NCI-H2107 treated with DMSO at 0.1 percent for 48 hours (cell line): ENCODE data around the gene SYNE2.
A peak's percentile ranks its signal among the peaks of the same experiment; 100 is the strongest.

Experiments
- DNase-seq: peaks from one replicate; lab custom pipeline; 2025; ENCODE audit not compliant: unreplicated experiment; lab: John Stamatoyannopoulos, UW

The SYNE2 gene

GRCh38 chr14:64064447-64064846 is 211.6 kb downstream of the SYNE2 start:
- no peak for DNase-seq

DNA sequence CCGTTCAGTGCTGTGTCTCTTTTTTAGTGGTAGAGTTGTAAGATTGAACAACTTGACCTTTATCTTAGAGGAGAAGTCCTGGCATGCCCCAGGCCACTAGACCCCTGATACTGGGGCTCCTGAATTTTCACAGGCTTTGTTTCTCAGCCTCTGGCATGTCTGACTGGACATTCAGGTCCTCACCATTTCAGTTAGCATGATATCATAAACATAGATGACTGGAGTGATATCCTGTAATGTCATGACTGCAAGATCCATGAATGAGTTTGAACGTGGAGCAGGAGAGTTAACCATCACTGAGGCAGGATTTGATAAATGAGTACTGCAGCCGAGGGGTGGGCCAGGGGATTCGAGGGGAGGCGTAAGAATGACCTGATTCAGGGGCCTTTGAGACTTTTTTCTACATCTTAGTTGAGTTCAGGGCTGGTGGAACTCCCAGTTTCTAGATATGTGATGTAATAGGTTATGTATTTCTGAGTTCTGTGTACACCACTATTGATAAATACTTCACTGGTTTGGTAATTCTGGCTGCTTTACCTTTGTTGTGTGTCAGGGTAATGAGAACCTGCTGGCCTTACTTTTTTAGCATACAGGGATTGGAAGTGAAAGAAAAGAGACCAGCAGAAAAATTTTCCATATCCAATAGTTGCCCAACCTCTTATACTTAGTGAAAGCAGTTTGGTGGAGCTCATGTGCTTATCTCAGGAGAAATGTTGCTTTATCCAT is 217.0 kb downstream of the SYNE2 start:
- no peak for DNase-seq

DNA sequence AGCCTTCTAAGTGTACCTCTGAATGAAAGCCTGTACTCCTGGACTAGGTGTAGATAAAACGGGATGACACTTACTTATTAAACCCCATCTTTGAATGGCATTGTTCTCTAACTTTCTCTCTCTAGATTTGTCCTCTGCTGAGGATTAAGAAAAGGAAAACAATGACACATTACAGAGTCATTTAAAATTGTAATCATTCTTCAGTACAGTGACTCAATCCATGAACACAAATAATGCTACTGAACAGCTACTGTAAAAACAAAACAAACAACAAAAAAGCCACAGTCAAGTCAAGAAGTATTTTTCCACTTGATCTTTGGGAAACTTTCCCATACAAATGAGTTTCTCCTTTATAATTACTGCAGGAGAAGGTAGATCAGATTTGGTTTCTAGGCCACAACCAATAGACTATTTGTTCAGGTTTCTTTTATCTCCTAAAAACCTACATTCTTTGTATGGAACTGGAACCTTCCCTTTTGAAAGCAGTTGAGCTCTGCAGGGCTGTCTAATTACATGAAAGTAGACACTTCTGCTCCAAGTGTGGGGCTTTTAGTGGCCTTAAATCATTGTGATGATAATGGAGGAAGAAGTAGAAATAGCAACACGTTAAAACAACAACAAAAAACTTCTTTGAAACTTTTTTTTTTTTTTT is 222.3 kb downstream of the SYNE2 start:
- DNase-seq = peak; percentile 19

DNA sequence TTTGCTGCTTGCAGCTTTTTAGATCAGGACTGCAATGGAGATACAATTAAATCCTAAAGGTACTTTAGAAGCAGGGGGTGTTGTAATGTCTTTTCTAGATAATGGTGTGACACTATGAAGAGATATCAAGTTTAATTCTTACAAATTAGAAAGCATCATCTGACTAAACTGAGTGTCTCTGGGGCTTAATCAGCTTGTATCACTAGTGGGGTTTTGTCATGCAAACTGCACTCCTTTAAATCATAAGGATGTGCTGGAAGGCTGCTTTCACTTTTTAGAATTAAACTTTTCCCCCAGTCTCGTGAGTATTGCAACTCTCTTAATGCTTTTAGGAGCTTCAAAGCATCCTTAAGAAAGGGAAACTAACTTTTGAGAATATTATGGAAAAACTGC is 222.8 kb downstream of the SYNE2 start:
- DNase-seq = no peak

- no peak for DNase-seq
Observed at GRCh38 chr14:64080452-64080851, 227.6 kb downstream of the SYNE2 start.

DNA sequence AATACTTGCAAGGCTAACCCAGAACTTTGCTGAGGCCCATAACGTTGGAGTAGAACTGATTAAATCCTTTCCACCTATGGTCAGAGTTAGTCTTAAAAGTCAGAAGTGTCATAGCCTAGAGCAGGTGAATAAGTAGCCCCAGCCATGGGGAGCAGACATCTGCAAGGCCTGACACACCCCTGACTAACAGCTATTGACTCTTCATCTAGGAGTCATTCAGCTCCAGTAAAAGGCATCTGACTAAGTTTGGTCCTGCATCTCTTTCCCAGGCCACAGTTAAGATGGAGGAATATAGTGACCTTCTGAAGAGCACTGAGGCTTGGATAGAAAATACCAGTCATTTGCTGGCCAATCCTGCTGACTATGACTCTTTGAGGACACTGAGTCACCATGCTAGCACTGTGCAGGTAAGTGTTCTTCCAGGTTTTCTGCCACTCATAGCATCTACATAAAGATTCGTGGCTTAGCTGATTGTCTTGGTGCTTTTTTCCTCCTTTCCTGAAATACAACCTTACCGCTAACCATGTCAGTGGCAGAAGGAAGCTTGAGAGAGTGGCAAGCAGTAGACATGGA is 228.5 kb downstream of the SYNE2 start:
- no peak for DNase-seq

DNA sequence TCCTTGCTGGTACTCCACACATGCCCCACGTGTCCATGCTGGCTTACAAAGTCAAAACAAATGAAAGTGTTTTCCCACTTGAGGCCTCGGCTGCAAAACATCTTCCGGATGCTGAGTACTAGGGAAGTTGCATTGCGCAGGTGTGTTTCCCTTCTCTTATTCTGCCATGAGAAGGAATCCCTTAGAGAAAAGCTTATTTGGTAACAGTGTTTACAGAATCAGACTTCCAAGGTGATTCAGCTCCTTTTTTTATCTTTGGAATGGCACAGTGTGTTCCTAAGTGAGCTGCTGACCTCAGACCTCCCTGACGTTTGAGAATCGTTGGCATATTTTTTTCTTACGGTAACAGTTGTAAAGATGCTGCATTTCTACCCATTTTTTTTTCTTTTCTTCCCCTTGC is 230.0 kb downstream of the SYNE2 start:
- DNase-seq = no peak

DNA sequence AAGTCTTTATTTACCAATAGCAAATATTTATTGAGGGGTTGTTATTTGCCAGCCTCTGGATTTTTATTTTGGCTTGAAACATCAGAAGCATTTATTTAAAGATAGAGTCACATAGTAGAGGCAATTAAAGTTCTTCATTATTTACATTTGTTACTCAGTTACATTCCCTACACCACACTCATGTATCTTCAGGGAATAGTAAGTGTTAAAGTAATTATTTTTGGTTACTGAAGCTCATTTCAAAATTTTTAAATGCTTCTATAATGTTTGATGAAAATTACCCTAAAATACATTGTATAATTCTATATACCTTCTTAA is 235.8 kb downstream of the SYNE2 start:
- no peak for DNase-seq

- DNase-seq = peak; percentile 61
Observed at GRCh38 chr14:64089920-64090319, 237.1 kb downstream of the SYNE2 start.

- no peak for DNase-seq
Observed at GRCh38 chr14:64091217-64091616, 238.4 kb downstream of the SYNE2 start.

GRCh38 chr14:64092338-64092737 is 239.5 kb downstream of the SYNE2 start:
- DNase-seq = no peak

DNA sequence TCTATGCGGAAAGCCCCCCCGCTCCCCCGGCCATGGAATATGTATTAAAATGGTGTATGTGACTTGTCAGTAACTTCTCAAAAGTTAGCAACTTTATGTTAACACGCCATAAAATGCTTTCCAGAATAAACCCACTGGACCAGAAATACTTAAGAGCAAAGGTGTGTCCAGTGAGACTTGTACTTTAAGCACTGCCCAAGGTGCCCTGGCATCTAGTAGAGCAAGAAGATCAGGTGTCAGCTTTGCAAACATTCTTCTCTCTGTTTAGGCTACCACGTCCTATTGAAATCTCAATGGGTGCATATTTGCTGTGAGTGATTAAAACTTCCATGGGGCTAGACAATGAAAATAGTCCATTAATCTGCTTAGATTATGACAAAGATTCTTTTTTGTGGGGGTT is 240.1 kb downstream of the SYNE2 start:
- no peak for DNase-seq

GRCh38 chr14:64095620-64096019 is 242.8 kb downstream of the SYNE2 start:
- no peak for DNase-seq

- DNase-seq = no peak
Observed at GRCh38 chr14:64098120-64098519, 245.3 kb downstream of the SYNE2 start.

DNA sequence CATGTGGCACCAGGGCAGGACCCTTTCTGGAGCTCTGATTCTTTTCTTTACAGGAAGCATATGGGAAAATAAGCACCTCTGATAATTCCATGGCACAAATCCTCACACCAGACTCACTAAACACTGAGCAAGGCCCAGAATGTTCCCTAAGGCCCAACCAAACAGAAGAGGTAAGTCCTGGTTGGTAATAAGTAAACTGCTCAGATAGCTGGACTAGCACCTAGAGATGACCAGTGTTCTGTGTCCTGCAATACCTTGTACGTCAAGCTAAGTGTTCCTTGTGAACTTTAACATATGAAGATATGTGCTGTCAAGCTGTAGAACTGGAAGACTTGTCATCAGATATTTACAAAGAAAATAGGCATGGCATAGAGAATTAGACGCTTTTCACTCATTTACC is 254.6 kb downstream of the SYNE2 start:
- no peak for DNase-seq

- no peak for DNase-seq
Observed at GRCh38 chr14:64109819-64110554, 257.2 kb downstream of the SYNE2 start.

DNA sequence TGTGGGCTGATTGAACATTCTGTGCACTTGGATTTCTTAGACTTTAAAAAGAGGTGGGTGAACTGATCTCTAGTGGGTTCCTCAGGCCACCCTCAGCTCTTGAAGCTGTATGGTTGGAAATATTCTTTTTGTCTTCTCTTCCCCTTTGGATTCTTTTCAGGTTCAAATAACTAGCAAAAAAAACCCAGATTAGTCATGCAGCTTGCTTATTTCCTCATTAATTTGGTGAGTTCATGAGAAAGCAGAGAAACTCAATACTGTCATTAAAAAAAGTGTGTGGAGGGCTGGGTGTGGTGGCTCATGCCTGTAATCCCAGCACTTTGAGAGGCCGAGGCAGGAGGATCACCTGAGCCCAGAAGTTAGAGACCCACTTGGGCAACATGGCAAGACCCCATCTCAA is 258.0 kb downstream of the SYNE2 start:
- no peak for DNase-seq

- DNase-seq = peak; percentile 90
Observed at GRCh38 chr14:64112867-64113678, 260.3 kb downstream of the SYNE2 start.

GRCh38 chr14:64114166-64114565 is 261.4 kb downstream of the SYNE2 start:
- no peak for DNase-seq

DNA sequence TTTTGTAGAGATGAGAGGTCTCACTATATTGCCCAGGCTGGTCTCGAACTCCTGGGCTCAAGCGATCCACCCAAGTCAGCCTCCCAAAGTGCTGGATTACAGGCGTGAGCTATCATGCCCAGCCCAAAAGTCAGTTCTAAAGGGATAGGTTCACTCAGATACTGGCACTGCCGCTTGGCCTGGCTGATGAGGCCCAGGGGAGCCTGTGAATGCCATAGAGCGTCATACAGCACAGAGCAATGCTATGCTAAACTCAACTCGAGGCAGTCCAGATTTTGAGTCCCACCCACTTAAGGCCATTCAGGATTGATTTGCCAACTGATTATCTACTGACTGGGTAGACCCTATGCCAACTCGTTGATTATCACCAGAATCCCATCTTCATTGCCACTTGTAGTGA is 262.0 kb downstream of the SYNE2 start:
- DNase-seq = no peak

DNA sequence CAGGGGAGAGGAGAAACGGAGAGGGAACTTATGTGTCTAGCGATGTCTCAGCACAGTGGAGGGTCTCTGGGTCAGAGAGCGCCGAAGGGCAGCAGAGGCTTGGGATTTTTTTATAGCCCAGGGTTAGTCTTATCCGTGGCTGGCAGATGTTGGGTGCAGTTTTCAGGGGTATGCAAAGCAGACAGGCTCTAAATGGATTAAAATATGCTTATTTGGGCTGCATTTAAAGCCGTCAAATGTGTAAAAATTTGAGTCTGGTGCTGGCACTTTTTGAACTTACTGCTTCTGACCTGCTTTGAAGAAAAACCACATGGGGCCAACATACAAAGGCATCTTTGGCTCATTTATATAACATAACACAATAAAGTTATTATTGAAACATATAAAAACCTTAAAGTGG is 262.6 kb downstream of the SYNE2 start:
- no peak for DNase-seq
